Caco-2 (cell line): ENCODE measurements around the gene NEXMIF. TPM values are rescaled to one million over a fixed set of nuclear protein-coding genes. Genes with fewer than 3 reads are reported as not detected.

ENCODE experiments used
- BruUV-seq: library from RNA; stranded (reverse); fragments of 400-500 nt; replicated peaks from 2 replicates; lab custom pipeline; 2021; lab: Mats Ljungman, UMichigan
- CTCF ChIA-PET: fragments of 300-600 bp; sonication (Branson Sonifier 250); formaldehyde crosslinking; loops from one replicate; lab custom pipeline; 2022; ENCODE audit warnings: antibody characterized with exemption; lab: Charles Lee
- POLR2A ChIA-PET: fragments of 300-600 bp; sonication (Branson Sonifier 250); formaldehyde crosslinking; loops from one replicate; lab custom pipeline; 2022; ENCODE audit warnings: antibody characterized with exemption; lab: Charles Lee
- DNase-seq, 2 experiments: peaks; one replicate each; pipeline versions ENCODE4 v3.0.0 to v3.0.0-alpha.2; 2020 to 2022
- H3K27me3 ChIP-seq: replicated peaks from 2 replicates; pipeline ENCODE4 v1.6.0; 2011; ENCODE audit warnings: low read length; ENCODE audit not compliant: control insufficient read depth, insufficient read depth
- H3K36me3 ChIP-seq: 2 replicates; pipeline ENCODE4 v1.5.1; 2011; ENCODE audit warnings: low read length; ENCODE audit not compliant: control insufficient read depth, insufficient read depth
- H3K4me1 ChIP-seq: fragments of 250-450 bp; sonication (Bioruptor Pico); 2 replicates; pipeline ENCODE4 v1.5.1; 2020; ENCODE audit warnings: mild to moderate bottlenecking
- H3K4me3 ChIP-seq: 2 replicates; pipeline ENCODE4 v1.5.1; 2011; ENCODE audit warnings: low read depth, mild to moderate bottlenecking, control low read depth, low read length
- H3K9me3 ChIP-seq: fragments of 250-450 bp; sonication (Bioruptor Pico); 2 replicates; pipeline ENCODE4 v1.5.1; 2020; ENCODE audit warnings: mild to moderate bottlenecking, moderate library complexity
- H3K27ac Mint-ChIP-seq: one replicate; pipeline ENCODE4 v1.8.0; 2022; ENCODE audit warnings: mixed read lengths; ENCODE audit not compliant: unreplicated experiment
- H3K27me3 Mint-ChIP-seq: one replicate; pipeline ENCODE4 v1.8.0; 2022; ENCODE audit warnings: mixed read lengths; ENCODE audit not compliant: insufficient read depth, unreplicated experiment
- H3K36me3 Mint-ChIP-seq: one replicate; pipeline ENCODE4 v1.8.0; 2022; ENCODE audit warnings: mild to moderate bottlenecking, mixed read lengths; ENCODE audit not compliant: insufficient read depth, unreplicated experiment
- H3K4me1 Mint-ChIP-seq: one replicate; pipeline ENCODE4 v1.8.0; 2022; ENCODE audit warnings: low read depth, mixed read lengths; ENCODE audit not compliant: unreplicated experiment
- H3K4me3 Mint-ChIP-seq: one replicate; pipeline ENCODE4 v1.8.0; 2022; ENCODE audit warnings: mild to moderate bottlenecking, moderate library complexity, mixed read lengths; ENCODE audit not compliant: unreplicated experiment
- H3K9me3 Mint-ChIP-seq: one replicate; pipeline ENCODE4 v1.8.0; 2022; ENCODE audit warnings: mixed read lengths; ENCODE audit not compliant: unreplicated experiment
- intact Hi-C: fragments of 100-400 bp; cut with micrococcal nuclease; formaldehyde crosslinking; loops from one replicate; pipeline ENCODE4 v1.10.0; 2022; ENCODE audit not compliant: unreplicated experiment
- total RNA-seq: library from RNA; stranded (reverse); gene quantifications from 2 replicates; pipeline ENCODE4 v1.2.3, GENCODE V29; 2022
- TF ChIP-seq, protein P1 (sequence below), 2 experiments: fragments of 200-600 bp in 1 of 2; IDR thresholded peaks; 1 replicate in 1 of 2; 2 replicates in 1 of 2; pipeline versions ENCODE4 v1.5.1 to v1.8.0; 2011 to 2022; ENCODE audit warnings: antibody characterized with exemption in 1 of 2, control low read depth in 1 of 2, inconsistent platforms in 1 of 2, low read depth in 1 of 2, low read length in 1 of 2, mild to moderate bottlenecking in 1 of 2, moderate library complexity in 1 of 2; ENCODE audit not compliant: insufficient read depth in 1 of 2, severe bottlenecking in 1 of 2, unreplicated experiment in 1 of 2

The NEXMIF gene
- total RNA-seq, 1 experiment from 2014 or later = not detected

DNA sequence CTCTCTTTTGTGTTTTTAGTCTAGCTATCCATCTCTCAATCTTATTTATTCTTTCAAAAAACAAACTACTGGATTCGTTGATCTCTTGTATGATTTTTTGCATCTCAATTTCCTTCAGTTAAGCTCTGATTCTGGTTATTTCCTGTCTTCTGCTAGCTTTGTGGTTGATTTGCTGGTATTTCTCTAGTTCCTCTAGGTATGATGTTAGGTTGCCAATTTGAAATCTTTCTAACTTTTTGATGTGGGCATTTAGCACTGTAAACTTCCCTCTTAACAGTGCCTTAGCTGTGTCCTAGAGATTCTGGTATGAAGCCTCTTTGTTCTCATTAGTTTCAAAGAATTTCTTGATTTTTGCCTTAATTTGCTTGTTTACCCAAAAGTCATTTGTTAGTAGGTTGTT is 15.2 kb upstream of the NEXMIF start:
- CTCF ChIA-PET = no interaction called here
- H3K4me1 Mint-ChIP-seq = no peaks in the 10 kb centered on the region
- TF ChIP-seq, protein P1, sequence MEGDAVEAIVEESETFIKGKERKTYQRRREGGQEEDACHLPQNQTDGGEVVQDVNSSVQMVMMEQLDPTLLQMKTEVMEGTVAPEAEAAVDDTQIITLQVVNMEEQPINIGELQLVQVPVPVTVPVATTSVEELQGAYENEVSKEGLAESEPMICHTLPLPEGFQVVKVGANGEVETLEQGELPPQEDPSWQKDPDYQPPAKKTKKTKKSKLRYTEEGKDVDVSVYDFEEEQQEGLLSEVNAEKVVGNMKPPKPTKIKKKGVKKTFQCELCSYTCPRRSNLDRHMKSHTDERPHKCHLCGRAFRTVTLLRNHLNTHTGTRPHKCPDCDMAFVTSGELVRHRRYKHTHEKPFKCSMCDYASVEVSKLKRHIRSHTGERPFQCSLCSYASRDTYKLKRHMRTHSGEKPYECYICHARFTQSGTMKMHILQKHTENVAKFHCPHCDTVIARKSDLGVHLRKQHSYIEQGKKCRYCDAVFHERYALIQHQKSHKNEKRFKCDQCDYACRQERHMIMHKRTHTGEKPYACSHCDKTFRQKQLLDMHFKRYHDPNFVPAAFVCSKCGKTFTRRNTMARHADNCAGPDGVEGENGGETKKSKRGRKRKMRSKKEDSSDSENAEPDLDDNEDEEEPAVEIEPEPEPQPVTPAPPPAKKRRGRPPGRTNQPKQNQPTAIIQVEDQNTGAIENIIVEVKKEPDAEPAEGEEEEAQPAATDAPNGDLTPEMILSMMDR (IDR thresholded peaks at IDR 0.05; ENCODE audit: insufficient read depth in 1 of 2, low read depth in 1 of 2, low read length in 1 of 2, severe bottlenecking in 1 of 2, unreplicated experiment in 1 of 2) = no peak
- no peaks in the 10 kb centered on the region for H3K27me3 Mint-ChIP-seq
- no peaks in the 10 kb centered on the region for H3K36me3 Mint-ChIP-seq
- BruUV-seq = no TSS peak
- no peaks in the 10 kb centered on the region for H3K36me3 ChIP-seq
- H3K4me1 ChIP-seq = no peaks in the 10 kb centered on the region
- DNase-seq = no peak
- no peak overlapping the region for H3K4me3 ChIP-seq
- intact Hi-C loops = no loop called here
- no peak overlapping the region for H3K27ac Mint-ChIP-seq
- POLR2A ChIA-PET = no interaction called here
- no peaks in the 10 kb centered on the region for H3K9me3 ChIP-seq
- H3K27me3 ChIP-seq = no peaks in the 10 kb centered on the region
- H3K4me3 Mint-ChIP-seq = no peak overlapping the region
- no peaks in the 10 kb centered on the region for H3K9me3 Mint-ChIP-seq

DNA sequence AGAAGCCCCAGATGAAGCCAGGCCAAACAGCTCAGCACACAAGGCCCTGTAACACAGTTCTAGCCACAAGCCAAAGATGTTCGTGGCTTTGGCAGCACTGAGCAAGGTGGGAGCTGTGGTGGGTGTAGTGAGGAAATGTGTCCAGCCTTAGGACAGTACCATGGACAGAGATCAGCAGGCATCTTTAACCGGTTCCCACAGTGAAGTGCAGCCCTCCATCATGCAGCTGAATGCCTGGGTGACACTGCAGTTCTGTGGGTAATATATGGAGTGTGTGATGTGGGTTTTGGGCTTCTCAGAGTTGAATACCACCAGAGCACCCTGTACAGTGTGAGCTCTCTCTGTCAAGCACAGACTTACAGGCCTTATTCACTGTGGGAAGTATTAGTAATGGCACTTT is 6.0 kb upstream of the NEXMIF start:
- DNase-seq = peak in 1 of 2 experiments; percentile 6
- no TSS peak for BruUV-seq
- Histone ChIP-seq H3K36me3 (no peaks in the 10 kb centered on the region), H3K27me3 (no peaks in the 10 kb centered on the region), H3K4me1 (no peaks in the 10 kb centered on the region), H3K4me3 (no peak overlapping the region), H3K9me3 (no peaks in the 10 kb centered on the region)
- Mint-ChIP-seq H3K36me3 (no peaks in the 10 kb centered on the region), H3K27me3 (peaks cover 10% of the 10 kb centered on the region), H3K9me3 (no peaks in the 10 kb centered on the region), H3K27ac (no peak overlapping the region), H3K4me3 (no peak overlapping the region), H3K4me1 (no peaks in the 10 kb centered on the region)
- TF ChIP-seq, protein P1 (IDR thresholded peaks at IDR 0.05; ENCODE audit: insufficient read depth in 1 of 2, low read depth in 1 of 2, low read length in 1 of 2, severe bottlenecking in 1 of 2, unreplicated experiment in 1 of 2) = no peak
- intact Hi-C loops = no loop called here
- CTCF ChIA-PET = no interaction called here
- POLR2A ChIA-PET = no interaction called here

DNA sequence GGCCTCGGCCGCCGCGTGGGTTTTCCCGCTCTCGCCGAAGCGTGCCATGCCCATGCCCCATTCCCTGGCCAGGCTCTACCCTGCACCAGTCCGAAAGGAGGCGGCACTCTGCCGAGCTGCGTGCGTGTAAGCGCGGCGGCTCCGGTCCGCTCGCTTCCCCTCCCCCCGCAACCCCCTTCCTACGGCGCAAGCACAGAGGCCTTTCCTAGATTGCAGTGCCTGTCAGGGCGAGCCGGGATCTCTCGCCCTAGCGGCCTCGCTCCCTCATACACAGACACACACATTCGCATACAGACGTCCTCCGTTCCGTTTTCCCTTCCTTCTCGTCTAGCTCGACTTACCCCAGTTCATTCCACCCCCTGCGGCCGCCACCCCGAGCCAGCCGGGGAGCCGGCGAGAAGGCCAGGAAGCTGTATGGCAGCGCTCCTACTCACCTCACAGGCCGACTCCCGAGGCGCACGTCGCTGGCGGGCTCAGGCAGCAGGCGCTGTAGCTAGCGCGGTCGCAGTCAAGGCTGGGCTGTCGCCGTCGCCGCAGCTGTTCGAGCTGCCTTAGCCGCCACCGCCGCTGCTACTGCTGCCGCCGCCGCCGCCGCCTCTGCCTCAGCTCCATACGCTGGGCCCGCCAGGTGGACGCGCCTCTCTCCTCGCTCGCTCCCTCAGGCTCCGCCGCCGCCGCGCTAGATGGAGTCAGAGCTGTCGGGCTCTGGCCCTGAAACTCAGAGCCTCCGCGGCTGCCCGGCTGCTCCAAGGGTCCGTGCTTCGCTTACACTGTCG is 615 bp downstream of the NEXMIF start:
- Mint-ChIP-seq H3K9me3 (no peaks in the 10 kb centered on the region), H3K27ac (no peak overlapping the region), H3K27me3 (peaks cover 4% of the 10 kb centered on the region), H3K4me1 (no peaks in the 10 kb centered on the region), H3K4me3 (peak overlapping the region; percentile 72), H3K36me3 (no peaks in the 10 kb centered on the region)
- intact Hi-C loops = loop anchor here (10.0 kb wide), 1 partner anchor 680 kb away; no protein-coding TSS in a partner anchor
- Histone ChIP-seq H3K4me3 (peak overlapping the region; percentile 38), H3K36me3 (no peaks in the 10 kb centered on the region), H3K9me3 (no peaks in the 10 kb centered on the region), H3K27me3 (no peaks in the 10 kb centered on the region), H3K4me1 (no peaks in the 10 kb centered on the region)
- TF ChIP-seq, protein P1 (IDR thresholded peaks at IDR 0.05; ENCODE audit: insufficient read depth in 1 of 2, low read depth in 1 of 2, low read length in 1 of 2, severe bottlenecking in 1 of 2, unreplicated experiment in 1 of 2) = no peak
- peak; percentile 37 to 50 for DNase-seq
- ChIA-PET CTCF (interaction anchor here (1.3 kb wide), 1 partner anchor 231 kb away, joined by 4 read pairs; no protein-coding TSS in a partner anchor), POLR2A (no interaction called here)
- BruUV-seq = no TSS peak
